Measurements from ENCODE around the gene AFDN. TPM values are rescaled to one million over a fixed set of nuclear protein-coding genes. Genes with fewer than 3 reads are reported as not detected.

AFDN gene
- total RNA-seq, 1 donor from 2014 or later, result 142 TPM

DNA sequence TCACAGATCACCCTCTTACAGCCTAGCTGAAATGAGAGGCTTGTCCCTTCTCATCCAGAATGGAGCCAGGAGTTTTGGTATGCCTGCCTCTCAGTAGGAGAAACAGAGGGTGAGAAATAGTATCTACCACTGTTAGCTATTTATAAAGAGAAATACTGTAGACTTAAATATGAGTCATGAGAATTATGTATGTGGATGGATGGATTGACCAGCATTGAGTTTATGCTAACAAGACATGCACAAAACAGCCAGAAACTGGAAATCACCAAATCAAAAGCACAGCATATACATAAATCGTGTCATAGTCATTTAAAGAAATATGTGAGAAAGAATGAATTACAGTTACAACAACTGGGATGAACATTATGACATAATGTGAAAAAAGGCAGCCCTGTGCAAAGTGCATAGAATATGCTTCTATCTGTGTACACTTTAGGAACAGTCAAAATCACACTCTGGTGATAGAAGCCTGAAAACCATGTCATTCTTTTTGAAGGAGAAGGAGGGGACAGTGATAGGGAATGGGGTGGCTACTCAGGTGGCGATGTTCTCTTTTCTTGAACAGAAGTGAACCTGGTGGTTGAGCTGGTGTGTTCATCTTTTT, 90.9 kb downstream of the AFDN start:
- no peak for DNase-seq (ENCODE audit: low read depth)

DNA sequence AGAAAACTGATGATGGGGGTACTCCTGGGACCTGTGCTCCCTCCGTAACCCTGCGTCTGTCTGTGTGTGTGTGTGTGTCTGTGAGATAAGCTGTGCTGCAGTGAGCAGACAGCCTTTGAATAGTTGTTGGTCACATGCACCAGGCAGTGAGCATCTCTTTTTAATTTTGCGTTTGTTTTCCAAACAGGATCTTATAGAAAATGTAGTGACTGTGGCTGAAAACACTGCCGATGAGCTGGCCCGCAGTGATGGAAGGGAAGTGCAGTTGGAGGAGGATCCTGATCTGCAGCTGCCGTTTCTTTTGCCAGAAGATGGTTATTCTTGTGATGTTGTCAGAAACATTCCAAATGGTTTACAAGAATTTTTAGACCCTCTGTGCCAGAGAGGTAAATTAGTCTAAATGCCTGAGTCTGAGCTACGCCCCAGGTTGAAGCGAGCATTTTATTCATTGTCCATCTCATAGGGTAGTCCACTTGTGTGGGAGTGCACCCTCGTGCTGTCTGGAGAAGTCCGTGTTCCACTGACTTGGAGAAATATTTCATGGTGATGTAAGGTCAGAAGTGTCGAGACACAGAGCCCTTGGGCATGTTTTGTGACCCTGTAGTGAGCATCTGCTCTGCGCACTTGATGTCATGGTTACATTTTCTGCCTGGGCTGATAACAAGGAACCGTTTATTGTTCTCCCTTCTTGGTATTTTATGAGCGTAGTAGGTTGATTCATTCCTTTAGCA, 92.0 kb downstream of the AFDN start:
- no peak for DNase-seq (ENCODE audit: low read depth)

DNA sequence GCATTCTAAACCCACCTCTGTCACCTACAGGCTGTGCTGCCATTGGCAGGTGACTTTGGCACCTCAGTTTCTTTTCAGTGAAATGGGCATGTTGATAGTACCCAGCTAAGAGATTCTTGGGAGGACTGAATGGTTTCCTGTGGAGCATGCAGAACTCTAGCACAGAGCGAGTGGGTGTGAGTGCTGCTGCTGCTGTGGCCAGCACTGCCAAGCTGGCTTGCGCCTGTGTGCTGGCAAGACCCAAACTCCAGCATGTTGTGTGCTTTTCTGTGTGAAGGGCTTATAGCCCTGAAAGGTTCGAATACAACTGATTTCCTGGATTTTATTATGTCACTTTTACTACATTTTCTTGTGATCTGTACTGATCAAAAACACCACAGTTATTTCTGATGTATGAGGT, 92.6 kb downstream of the AFDN start:
- no peak for DNase-seq (ENCODE audit: low read depth)

DNA sequence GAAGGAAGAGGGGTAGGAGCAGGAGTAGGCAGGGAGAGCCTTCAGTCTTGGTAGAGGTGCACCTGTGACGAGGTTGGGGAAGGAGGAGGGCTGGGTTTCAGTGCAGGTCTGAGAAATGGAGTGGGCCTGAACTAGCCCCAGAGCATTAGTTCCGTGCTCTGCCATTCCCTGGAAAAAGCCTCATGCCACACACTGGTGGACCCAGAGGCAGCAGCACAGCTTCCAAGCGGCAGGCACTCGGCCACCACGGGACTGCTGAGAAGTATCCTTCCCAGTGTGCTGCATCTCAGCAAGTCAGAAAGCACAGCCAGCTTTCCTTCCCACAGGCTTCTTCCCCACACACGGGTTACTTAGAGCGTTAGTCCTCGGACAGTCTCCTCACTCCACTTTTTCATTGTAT, 93.5 kb downstream of the AFDN start:
- DNase-seq (ENCODE audit: low read depth), result no peak

GRCh38 chr6:167921831-167922230, 95.1 kb downstream of the AFDN start:
- DNase-seq (ENCODE audit: low read depth), result no peak

DNA sequence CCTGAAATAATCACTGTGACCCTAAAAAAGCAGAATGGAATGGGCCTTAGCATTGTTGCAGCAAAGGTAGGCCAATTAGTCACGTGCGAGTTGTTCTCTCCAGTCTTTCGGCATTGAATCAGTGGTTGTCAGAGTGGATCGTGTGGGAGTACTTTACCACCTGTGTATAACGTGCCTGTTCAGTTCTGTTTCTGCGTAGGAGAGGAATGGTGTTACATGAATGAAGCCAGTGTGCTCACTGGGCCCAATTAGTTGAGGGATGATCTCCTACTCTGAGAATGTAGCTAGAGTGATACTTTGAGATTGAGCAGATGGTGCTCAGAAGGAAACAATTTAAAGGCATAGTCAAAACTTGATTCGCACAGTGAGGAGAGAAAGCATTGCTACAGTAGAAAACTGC, 98.3 kb downstream of the AFDN start:
- no peak for DNase-seq (ENCODE audit: low read depth)

DNA sequence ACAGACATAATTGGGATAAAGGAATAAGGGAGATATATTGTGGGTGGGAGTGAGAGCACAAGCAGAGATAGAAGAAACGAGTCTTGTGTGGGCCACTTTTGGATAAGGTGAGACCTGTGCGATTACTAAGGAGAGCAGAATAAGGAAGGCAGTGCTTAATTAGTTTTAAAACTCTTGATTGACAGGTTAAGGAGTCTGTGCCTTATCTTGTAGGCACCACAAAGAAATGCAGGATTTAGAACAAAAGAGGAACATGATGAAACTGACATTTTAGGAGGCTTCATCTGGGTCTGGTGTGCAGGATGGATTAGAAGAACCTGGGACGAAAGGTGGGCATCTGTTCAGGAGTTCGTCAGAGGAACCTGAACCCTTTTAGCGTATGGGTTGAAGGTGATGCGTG, 100.5 kb downstream of the AFDN start:
- DNase-seq (ENCODE audit: low read depth), result no peak

DNA sequence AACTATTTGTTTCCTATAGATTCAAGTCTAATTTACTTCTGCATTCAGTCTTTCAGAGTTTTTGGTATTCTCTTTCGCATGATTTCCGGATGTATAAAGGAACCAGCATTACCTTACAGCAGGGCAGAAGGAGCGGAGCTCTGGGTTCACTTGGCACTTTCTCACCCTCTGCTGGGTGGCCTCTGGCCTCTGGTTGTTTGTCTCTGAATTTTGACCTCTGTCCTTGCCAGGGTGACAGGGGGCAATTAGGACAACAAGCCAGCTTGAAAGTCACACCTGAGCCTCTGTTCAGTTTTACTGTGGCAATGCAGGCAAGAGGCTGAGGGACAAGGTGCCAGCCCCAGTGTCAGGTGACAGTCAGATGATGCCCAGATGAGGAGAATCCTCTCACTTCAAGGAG, 101.4 kb downstream of the AFDN start:
- DNase-seq (ENCODE audit: low read depth), result no peak

GRCh38 chr6:167930295-167930694, 103.6 kb downstream of the AFDN start:
- peak; percentile 81 for DNase-seq (ENCODE audit: low read depth)

DNA sequence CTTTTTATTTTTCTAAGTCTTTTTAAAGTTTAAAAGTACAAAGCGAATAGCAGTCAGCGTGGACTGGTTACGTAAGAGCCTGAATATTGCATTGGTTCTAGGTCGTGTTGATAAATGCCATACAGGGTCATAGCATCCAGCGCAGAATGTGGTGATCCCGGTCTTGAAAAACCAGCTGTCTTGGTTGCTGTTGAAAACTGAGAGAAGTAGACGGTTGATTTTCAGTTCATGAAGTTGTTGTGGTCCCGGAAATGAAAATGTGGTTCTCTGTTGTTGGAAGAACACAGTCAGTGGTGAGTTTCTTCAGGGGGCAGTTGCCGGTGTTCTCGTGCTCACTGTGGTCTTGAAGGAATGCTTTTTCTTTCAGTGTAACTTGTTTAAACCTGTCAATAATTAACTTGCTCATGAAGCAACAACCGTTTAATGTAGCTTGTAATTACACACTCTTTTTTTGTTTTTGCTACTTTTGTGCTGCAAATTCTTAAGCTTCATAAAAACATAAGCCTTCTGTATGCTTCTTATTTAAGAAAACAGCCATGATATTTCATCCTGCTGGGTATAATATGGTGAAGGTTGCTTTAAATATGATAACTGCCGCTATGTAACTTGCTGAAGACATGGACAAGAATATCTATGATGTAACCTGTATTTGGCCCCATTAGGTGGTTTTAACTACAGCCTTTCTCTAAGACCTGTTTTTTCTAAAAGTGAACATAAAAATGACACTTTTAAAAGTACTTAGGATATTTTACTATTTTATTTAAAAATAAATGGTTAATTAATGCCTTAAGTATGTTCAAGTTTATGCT, 106.0 kb downstream of the AFDN start:
- DNase-seq (ENCODE audit: low read depth), result peak; percentile 99

DNA sequence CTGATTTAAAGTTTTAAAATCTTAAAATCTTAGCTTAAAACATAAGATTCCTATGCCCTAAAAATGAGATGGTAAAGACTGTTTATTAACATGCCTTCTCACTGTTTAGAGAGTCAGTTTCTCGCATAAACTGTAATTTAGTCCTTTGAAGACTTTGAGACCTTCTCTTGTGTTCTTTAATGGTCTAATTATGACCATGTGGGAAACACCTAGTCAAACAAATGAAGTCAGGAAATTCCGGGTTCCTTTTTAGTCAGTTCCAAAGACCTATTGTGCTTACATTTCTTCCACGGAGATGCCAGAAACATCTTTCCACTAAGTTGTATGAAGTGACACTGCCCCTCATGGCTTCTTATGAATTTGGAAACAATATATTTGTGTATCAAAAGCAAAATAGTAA, 106.6 kb downstream of the AFDN start:
- DNase-seq (ENCODE audit: low read depth), result peak; percentile 84

DNA sequence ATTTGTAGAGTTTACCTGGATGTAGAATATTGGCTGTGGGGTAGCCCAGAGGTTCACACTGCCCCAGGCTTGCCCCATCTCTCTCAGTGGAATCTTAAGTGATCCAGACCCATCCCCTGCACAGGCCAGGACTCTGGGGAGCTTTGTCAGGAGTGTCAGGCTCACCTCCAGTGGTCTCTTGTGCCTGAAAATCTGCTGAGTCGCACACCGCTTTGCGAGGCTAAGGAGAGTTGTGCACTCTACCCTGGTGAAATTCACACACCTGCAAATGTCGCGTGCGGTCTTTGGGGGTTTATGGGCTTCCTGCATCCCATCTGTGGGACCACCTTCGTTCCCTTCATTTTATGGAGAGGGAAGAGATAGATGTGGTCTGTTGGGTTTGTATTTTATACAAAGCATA, 107.1 kb downstream of the AFDN start:
- DNase-seq (ENCODE audit: low read depth), result no peak

- peak; percentile 83 for DNase-seq (ENCODE audit: low read depth)
These were observed 107.7 kb downstream of the AFDN start for GRCh38 chr6:167934426-167934864.

DNA sequence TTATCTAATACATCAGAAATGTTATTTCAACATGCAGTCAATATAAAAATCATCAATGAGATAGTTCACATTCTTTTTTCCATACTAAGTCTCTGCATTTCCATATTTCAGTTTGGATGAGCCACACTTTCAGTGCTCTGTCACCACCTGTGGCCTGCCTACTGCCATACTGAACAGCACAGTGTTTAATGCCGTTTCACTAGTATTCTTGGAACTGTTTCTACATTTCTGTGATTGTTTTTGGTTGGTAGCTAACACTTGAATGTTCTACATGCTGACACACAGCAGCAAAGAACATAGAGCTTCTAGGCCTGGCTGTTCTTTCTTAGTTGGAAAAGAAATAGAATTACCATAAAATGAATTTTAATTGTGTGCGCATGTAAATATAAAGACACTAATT, 109.3 kb downstream of the AFDN start:
- DNase-seq (ENCODE audit: low read depth), result no peak

- no peak for DNase-seq (ENCODE audit: low read depth)
These were observed 110.6 kb downstream of the AFDN start for GRCh38 chr6:167937301-167937700.

DNA sequence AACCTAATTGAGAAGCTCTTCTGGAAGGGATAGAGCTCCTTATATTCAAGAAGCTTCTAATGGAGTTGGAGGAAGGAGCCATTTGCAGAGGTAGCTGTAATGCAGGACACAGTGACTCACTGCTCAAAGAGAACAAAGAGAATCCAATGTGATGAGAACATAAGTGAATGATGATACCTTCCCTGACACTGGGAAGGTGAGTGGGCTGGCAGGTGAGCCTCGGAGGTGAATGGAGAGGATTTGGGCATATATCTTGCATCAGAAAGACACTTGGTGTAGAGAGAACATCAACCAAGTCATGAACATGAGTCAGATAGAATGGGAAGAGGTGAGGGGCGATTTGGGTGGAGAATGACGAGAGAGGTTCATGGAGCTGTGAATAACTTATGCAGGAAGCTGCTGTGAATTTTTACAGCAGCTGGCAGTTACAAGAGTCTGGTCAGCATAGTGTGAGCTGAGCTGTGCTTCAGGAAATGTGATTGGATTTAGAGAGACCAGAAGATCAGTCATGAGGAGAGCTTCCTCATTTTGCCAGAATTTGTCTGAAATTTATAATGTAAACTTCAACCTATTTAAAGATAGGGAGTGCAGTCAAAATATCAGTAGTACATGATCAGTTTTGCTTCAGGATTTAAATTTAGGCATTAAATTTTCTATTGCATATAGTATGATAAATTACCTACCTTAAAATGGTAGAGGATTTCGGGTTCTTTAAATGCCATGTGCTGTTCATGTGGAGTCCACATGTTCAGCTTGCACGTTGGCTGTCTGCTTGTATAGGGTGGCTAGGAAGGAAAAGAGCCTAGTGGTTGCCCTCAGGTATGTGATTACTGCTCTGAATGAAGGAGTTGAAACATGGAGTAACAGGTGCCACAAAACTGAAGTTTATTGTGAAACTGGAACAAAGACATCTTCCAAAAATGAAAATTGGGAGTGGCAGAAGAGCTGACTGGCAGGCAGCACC, 111.5 kb downstream of the AFDN start:
- DNase-seq (ENCODE audit: low read depth), result peak; percentile 70

DNA sequence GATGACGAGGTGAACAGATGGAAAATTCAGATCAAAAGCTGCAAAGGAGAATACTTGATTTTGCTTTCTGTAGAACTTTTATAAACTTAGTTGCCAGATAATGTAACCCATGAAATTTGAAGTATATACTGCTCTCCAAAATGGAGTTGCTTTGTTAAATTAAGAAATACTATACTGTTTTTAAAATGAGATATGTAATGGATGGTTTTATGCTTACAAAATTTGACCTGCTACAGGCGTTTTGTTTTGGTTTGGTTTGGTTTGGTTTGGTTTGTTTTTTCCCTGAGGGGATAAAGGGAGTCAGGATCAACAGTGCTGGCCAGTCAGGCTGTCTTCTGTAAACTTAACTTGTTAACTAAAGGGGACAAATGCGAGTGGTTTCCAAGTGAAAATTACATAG, 115.1 kb downstream of the AFDN start:
- DNase-seq (ENCODE audit: low read depth), result peak; percentile 52

GRCh38 chr6:167944130-167944529, 117.4 kb downstream of the AFDN start:
- no peak for DNase-seq (ENCODE audit: low read depth)

DNA sequence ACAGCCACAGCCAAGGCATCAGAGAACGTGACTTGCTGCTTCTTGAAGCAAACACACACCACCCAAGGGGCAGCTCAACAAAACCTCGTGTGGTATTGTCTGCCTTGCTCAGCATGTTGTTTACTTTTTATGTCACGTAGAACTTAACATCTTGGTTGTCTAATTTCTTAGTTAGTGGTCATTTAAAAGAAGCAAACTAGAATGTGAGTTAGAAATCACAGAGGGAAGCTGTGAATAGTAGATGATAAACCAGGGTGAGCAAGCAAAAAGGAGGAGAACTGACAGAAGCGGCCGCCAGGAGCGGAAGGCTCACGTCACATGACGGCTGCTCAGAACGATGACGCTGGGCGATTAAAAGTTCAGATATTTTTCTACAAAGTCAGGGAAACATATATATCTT, 119.3 kb downstream of the AFDN start:
- DNase-seq (ENCODE audit: low read depth), result peak; percentile 68

DNA sequence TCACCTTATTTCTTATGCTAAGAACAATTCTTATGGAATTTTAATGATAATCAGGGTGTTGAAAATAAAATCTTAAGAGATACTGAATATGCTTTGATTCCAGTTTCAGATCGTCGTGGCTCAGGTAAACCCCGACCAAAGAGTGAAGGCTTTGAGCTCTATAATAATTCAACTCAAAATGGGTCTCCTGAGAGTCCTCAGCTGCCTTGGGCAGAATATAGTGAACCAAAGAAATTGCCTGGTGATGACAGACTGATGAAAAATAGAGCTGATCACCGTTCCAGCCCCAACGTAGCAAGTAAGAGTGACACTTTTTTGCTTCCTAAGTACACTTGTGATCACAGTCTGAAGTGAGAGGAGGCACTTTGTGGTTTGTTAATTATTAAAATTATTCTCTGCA, 119.9 kb downstream of the AFDN start:
- no peak for DNase-seq (ENCODE audit: low read depth)

- DNase-seq (ENCODE audit: low read depth), result no peak
These were observed 121.0 kb downstream of the AFDN start for GRCh38 chr6:167947716-167948115.

- no peak for DNase-seq (ENCODE audit: low read depth)
These were observed 122.0 kb downstream of the AFDN start for GRCh38 chr6:167948716-167949115.
